Kidney epithelial cell (primary cell): Measurements from ENCODE around the gene TRPC4AP. TPM values are rescaled to one million over a fixed set of nuclear protein-coding genes. Genes with fewer than 3 reads are reported as not detected.
"Not testable (repeated sequence)": the region's sequence is repeated elsewhere in the genome, so short reads cannot be mapped to it uniquely, and the experiment has no call there.

Source experiments
- DNase-seq: peaks from one replicate; pipeline ENCODE4 v3.0.0-alpha.2; 2010; ENCODE audit warnings: low read depth
- H3K27me3 ChIP-seq: 2 replicates; pipeline ENCODE4 v1.6.0; 2011; ENCODE audit warnings: low read length; ENCODE audit not compliant: control insufficient read depth, insufficient read depth
- H3K36me3 ChIP-seq: 2 replicates; pipeline ENCODE4 v1.5.1; 2011; ENCODE audit warnings: low read length; ENCODE audit not compliant: control insufficient read depth, insufficient read depth
- H3K4me3 ChIP-seq: 2 replicates; pipeline ENCODE4 v1.5.1; 2011; ENCODE audit warnings: low read depth, mild to moderate bottlenecking, control low read depth, low read length
- CTCF ChIP-seq: IDR thresholded peaks from 2 replicates; pipeline ENCODE4 v1.5.1; 2011; ENCODE audit warnings: mild to moderate bottlenecking, moderate library complexity, low read length, control low read depth, inconsistent platforms; ENCODE audit not compliant: insufficient read depth, poor library complexity, severe bottlenecking
- total RNA-seq: library from RNA; depleted of rRNA; stranded (reverse); fragments of >200 nt; gene quantifications from 2 replicates; pipeline ENCODE4 v1.2.3, GENCODE V29; 2015

Gene TRPC4AP
- total RNA-seq, 1 donor from 2014 or later = 78.8 TPM

GRCh38 chr20:35120012-35120701, 27.6 kb upstream of the TRPC4AP start:
- no peak overlapping the region for H3K4me3 ChIP-seq
- DNase-seq = no peak
- peaks cover 3% of the 10 kb centered on the region for H3K36me3 ChIP-seq

DNA sequence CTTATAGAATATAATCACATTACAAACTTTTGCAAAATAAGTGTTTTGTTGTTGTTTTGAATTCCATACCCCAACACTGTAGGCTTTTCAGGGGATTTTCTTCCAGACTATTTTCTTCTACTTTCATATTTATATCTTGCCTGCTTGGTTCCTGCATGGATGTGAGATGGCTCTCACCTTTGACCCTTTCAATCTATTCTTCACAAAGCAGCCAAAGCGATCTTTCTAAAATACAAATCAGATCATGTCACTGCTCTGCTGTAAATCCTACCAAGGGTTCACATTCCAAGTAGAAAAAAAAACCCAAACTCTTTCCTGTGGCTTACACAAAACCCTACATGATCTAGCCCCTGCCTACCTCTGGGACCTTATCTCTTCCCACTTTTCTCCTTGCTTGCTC, 25.0 kb upstream of the TRPC4AP start:
- Histone ChIP-seq H3K27me3 (no peaks in the 10 kb centered on the region), H3K4me3 (no peak overlapping the region), H3K36me3 (peaks cover 3% of the 10 kb centered on the region)
- no peak for DNase-seq
- TF ChIP-seq CTCF = no peak

More at GRCh38 chr20:35120012-35120701, 27.6 kb upstream of the TRPC4AP start:
- H3K27me3 ChIP-seq = no peaks in the 10 kb centered on the region
- TF ChIP-seq CTCF = no peak

DNA sequence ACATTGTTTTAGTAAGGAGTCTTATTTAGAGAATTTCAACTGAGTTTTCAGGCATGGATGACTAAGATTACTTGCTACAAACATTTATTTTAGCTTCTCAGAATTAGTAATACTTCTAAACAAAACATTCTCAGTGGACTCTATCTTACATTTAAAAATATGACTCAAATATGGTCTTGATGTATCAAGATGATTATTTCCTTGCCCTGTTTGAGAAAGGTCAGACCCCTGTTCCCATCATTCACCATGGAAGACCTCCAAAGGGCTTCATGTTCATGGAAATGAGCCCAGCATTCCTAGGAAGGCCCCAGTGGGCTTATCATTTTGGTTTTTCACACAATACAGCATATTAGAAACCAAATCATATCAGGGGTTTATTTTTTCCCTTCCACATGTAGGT, 24.6 kb upstream of the TRPC4AP start:
- Histone ChIP-seq H3K4me3 (no peak overlapping the region), H3K36me3 (peaks cover 3% of the 10 kb centered on the region), H3K27me3 (no peaks in the 10 kb centered on the region)
- no peak for DNase-seq
- TF ChIP-seq CTCF = no peak

GRCh38 chr20:35116258-35116657, 23.7 kb upstream of the TRPC4AP start:
- no peaks in the 10 kb centered on the region for H3K27me3 ChIP-seq
- no peak for TF ChIP-seq CTCF
- no peak overlapping the region for H3K4me3 ChIP-seq
- H3K36me3 ChIP-seq = peaks cover 3% of the 10 kb centered on the region
- no peak for DNase-seq

- no peak for TF ChIP-seq CTCF
- Histone ChIP-seq H3K36me3 (peaks cover 1% of the 10 kb centered on the region), H3K27me3 (no peaks in the 10 kb centered on the region), H3K4me3 (no peak overlapping the region)
- no peak for DNase-seq
Measured at GRCh38 chr20:35115606-35116005, 23.0 kb upstream of the TRPC4AP start.

- H3K36me3 ChIP-seq, H3K27me3 ChIP-seq, DNase-seq, H3K4me3 ChIP-seq: not testable (repeated sequence)
Measured at GRCh38 chr20:35112276-35112675, 19.7 kb upstream of the TRPC4AP start.
